ENCODE results near the gene NLRP3.
"Not testable (repeated sequence)": the region's sequence is repeated elsewhere in the genome, so short reads cannot be mapped to it uniquely, and the experiment has no call there.

NLRP3 gene

GRCh38 chr1:247440001-247440620 is 24.1 kb downstream of the NLRP3 start:
- peak; percentile 90 to 96 (median 94) for DNase-seq

GRCh38 chr1:247441606-247442005 is 25.6 kb downstream of the NLRP3 start:
- DNase-seq = peak; percentile 54 to 86 (median 85)

DNA sequence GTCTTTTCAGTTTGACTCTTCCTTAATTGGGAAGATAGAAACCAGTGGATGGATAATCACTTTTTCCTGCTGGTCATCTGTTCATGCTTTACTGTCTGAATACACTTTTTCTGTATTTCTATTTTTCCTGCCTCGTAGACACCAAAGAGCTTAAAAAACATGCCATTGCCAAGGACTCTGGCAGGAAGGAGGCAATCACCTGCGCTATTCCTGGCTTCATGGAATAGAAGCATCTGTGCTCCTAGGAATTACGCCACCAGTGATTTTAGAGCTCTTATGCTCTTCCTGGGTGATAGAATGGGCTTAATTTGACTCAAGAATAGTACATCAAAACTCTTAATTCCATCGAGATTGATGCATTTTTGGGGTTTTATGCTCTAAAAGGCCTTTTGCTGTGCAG is 26.2 kb downstream of the NLRP3 start:
- DNase-seq = no peak

GRCh38 chr1:247443641-247444040 is 27.7 kb downstream of the NLRP3 start:
- no peak for DNase-seq

- DNase-seq = no peak
These were observed 28.6 kb downstream of the NLRP3 start for GRCh38 chr1:247444571-247444970.

- peak; percentile 83 to 94 (median 90) for DNase-seq
These were observed 29.8 kb downstream of the NLRP3 start for GRCh38 chr1:247445526-247446356.

- no peak for DNase-seq
These were observed 31.4 kb downstream of the NLRP3 start for GRCh38 chr1:247447162-247447909.

DNA sequence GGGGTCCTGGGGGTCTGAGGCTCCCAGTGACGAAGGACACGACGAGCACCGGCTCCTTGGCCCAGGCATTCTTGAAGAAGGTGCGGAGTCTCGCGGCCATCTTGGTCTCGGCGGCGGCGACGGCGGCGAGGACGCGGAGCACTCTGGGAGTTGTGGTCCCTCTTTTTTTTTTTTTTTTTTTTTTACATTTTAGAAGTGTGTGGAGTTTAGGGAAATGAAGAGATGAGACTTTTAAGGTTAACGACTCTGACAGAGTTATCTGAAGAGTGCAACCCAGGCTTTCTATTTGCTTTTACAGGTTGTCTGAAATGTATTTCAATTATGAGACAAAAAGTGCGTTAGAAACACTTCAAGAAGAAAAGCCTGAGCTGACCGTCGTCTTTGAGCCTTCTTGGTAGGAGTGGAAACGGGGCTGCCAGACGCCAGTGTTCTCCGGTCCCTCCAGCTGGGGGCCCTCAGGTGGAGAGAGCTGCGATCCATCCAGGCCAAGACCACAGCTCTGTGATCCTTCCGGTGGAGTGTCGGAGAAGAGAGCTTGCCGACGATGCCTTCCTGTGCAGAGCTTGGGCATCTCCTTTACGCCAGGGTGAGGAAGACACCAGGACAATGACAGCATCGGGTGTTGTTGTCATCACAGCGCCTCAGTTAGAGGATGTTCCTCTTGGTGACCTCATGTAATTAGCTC is 32.3 kb downstream of the NLRP3 start:
- DNase-seq = peak in 2 of 3 donors; percentile 62 to 63

- no peak for DNase-seq
These were observed 35.5 kb downstream of the NLRP3 start for GRCh38 chr1:247451388-247452010.

DNA sequence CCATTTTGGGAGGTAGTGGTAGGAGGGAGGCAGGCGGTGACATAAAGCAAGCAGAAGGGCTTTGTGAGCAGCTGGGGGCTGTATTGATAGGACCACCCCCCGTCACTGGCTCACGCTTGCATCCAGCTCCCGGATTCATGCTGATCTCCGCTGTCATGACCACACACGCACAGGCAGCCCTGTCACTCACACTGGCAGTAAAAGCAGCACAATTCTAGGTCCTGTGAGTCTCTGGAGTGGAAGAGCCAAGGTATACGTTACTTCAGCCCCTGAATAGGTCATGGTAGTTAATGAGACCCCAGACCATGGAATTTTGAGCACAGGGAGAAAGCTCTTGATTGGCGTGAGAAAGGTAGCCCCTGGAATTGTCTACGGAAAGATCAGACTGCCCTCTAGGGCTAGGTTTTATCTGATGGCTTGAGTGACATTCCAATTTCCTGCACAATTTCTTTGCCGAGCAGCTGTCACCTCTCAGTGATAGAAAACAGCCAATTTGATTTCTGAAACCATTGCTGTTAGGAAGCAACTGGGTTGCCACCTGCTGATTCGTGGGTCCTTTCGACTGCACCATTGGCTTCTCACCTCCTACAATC is 36.6 kb downstream of the NLRP3 start:
- no peak for DNase-seq

- no peak for DNase-seq
These were observed 37.3 kb downstream of the NLRP3 start for GRCh38 chr1:247453245-247453644.

GRCh38 chr1:247453997-247454396 is 38.0 kb downstream of the NLRP3 start:
- DNase-seq = no peak

- peak; percentile 48 to 73 (median 73) for DNase-seq
These were observed 40.0 kb downstream of the NLRP3 start for GRCh38 chr1:247456021-247456420.

DNA sequence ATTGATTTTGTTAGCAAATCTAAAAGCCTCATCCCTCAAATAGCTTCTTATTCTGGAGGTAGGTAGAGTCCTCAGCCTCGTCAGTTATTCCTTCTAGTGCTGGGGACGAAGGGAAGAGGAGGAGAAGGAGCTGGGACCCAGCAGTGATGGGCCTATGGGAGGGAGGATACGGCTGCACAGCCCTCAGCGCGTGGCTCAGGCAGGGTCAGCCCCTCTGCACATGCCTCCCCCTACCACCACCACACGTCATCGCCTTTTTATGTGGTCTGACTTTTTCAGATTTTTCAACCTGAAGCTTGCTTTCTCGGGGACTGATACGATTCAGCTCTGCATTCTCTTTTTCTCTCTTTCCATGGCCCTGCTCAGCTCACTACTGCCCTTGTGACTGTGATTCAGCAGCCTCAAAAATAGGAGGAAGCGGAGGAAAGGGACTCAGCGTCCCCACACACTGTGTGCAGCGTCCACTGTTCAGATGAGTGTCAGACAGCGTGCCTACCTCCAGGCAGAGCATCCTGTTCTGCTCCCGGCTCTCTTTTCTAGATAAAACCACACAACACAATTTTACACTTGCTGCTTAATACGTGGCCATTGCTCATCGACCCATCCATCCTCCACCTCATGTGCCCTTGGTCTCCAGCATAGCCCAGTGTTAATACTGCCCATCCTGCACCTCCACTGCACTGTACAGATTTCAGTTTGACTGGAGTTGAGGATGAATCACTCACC is 41.1 kb downstream of the NLRP3 start:
- peak; percentile 87 to 92 (median 91) for DNase-seq

- no peak for DNase-seq
These were observed 43.5 kb downstream of the NLRP3 start for GRCh38 chr1:247459507-247459906.

- DNase-seq = peak; percentile 55 to 58 (median 57)
These were observed 49.8 kb downstream of the NLRP3 start for GRCh38 chr1:247465796-247466195.

DNA sequence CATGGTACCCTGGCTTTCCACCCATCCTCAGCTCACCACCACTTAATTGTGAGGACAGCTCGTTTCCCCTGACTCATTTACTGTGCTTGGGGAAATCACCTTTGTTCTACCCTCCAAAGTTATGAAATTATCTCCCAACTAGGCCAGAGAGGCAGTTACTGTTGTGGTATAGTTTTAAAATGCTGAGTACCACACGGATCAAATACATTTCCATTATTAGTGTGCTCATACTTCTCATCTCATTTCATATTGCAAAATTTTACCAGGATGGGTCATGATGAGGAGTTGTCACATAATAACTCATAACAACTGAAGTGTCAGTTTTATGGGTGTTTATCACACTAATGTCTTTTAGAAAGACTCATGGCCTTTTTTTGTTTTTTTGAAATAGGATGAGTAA is 51.2 kb downstream of the NLRP3 start:
- DNase-seq = peak; percentile 36 to 67 (median 37)

- no peak for DNase-seq
These were observed 52.6 kb downstream of the NLRP3 start for GRCh38 chr1:247468481-247469140.

DNA sequence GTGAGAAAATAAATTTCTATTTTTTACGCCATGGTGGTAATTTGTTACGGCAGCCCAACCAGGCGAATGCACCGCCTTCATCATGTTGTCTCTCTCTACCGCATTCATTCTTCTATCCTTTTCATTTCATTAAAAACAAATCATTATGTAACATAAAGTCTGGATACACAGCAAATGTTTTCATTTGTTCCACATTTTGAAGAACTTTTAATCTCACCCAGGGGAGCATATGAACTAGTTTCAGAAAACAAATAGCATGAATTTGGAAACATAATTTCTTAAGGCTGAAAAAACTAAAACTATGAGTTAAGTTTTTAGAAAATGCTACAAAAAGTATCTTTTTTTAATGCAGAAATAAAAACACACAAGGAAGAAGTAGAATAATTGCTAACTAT is 53.2 kb downstream of the NLRP3 start:
- DNase-seq = no peak

- DNase-seq = not testable (repeated sequence)
These were observed 55.0 kb downstream of the NLRP3 start for GRCh38 chr1:247470942-247471429.
